SK-N-SH treated with all-trans-retinoic acid at 6 μM for 48 hours (cell line): ENCODE measurements around the gene RREB1.

ENCODE experiments used
- ATAC-seq: fragments of 200-7000 bp; cut with Tn5 transposase; 3 replicates; pipeline ENCODE4 v1.9.1; 2020; ENCODE audit warnings: mild to moderate bottlenecking, moderate library complexity
- ARNTL ChIP-seq: fragments of 450-650 bp; formaldehyde crosslinking; IDR thresholded peaks from 2 replicates; pipeline ENCODE4 v1.5.0; 2020; ENCODE audit warnings: low read depth, mild to moderate bottlenecking, moderate library complexity, borderline replicate concordance
- BACH2 ChIP-seq: fragments of 250-450 bp; sonication (Bioruptor Pico); IDR thresholded peaks from 2 replicates; pipeline ENCODE4 v1.9.0; 2021; ENCODE audit warnings: mild to moderate bottlenecking, borderline replicate concordance
- CSDC2 ChIP-seq: fragments of 250-450 bp; sonication (Bioruptor Pico); IDR thresholded peaks from 2 replicates; pipeline ENCODE4 v1.5.0; 2020; ENCODE audit warnings: mild to moderate bottlenecking, moderate library complexity
- CSRNP3 ChIP-seq: fragments of 250-450 bp; sonication (Bioruptor Pico); IDR thresholded peaks from 2 replicates; pipeline ENCODE4 v1.5.1; 2021; ENCODE audit warnings: mild to moderate bottlenecking, moderate library complexity
- ESRRG ChIP-seq: fragments of 250-450 bp; sonication (Bioruptor Pico); IDR thresholded peaks from 2 replicates; pipeline ENCODE4 v1.6.1; 2021; ENCODE audit warnings: mild to moderate bottlenecking
- GLIS3 ChIP-seq: fragments of 250-450 bp; sonication (Bioruptor Pico); IDR thresholded peaks from 2 replicates; pipeline ENCODE4 v1.5.0; 2020; ENCODE audit warnings: mild to moderate bottlenecking, moderate library complexity
- ISL1 ChIP-seq: fragments of 250-450 bp; sonication (Bioruptor Pico); IDR thresholded peaks from 2 replicates; pipeline ENCODE4 v2.1.2; 2022; ENCODE audit warnings: mild to moderate bottlenecking, moderate library complexity
- PPARA ChIP-seq: fragments of 250-450 bp; sonication (Bioruptor Pico); IDR thresholded peaks from 2 replicates; pipeline ENCODE4 v1.5.0; 2020; ENCODE audit warnings: mild to moderate bottlenecking, borderline replicate concordance
- RARB ChIP-seq: fragments of 250-450 bp; sonication (Bioruptor Pico); IDR thresholded peaks from 2 replicates; pipeline ENCODE4 v1.8.0; 2021; ENCODE audit warnings: mild to moderate bottlenecking, moderate library complexity
- TCF4 ChIP-seq: fragments of 250-450 bp; sonication (Bioruptor Pico); IDR thresholded peaks from 2 replicates; pipeline ENCODE4 v1.8.0; 2021; ENCODE audit warnings: mild to moderate bottlenecking, moderate library complexity, borderline replicate concordance
- TOX ChIP-seq: fragments of 250-450 bp; sonication (Bioruptor Pico); IDR thresholded peaks from 2 replicates; pipeline ENCODE4 v1.8.0; 2021; ENCODE audit warnings: mild to moderate bottlenecking, moderate library complexity, borderline replicate concordance
- ZC3H10 ChIP-seq: fragments of 250-450 bp; sonication (Bioruptor Pico); IDR thresholded peaks from 2 replicates; pipeline ENCODE4 v1.5.1; 2021; ENCODE audit warnings: mild to moderate bottlenecking, moderate library complexity
- ZFP3 ChIP-seq: fragments of 250-450 bp; sonication (Bioruptor Pico); IDR thresholded peaks from 2 replicates; pipeline ENCODE4 v1.5.0; 2020; ENCODE audit warnings: mild to moderate bottlenecking, moderate library complexity
- ZFP30 ChIP-seq: fragments of 450-650 bp; formaldehyde crosslinking; IDR thresholded peaks from 2 replicates; pipeline ENCODE4 v1.5.0; 2022; ENCODE audit warnings: mild to moderate bottlenecking, moderate library complexity
- ZNF565 ChIP-seq: fragments of 450-650 bp; formaldehyde crosslinking; conservative IDR thresholded peaks from 2 replicates; pipeline ENCODE4 v1.5.0; 2020; ENCODE audit warnings: low read depth, mild to moderate bottlenecking, moderate library complexity
- ZNF70 ChIP-seq: fragments of 450-650 bp; formaldehyde crosslinking; IDR thresholded peaks from 2 replicates; pipeline ENCODE4 v1.5.0; 2020; ENCODE audit warnings: mild to moderate bottlenecking, moderate library complexity
- ZNF8 ChIP-seq: fragments of 450-650 bp; formaldehyde crosslinking; IDR thresholded peaks from 2 replicates; pipeline ENCODE4 v1.5.0; 2020; ENCODE audit warnings: mild to moderate bottlenecking, moderate library complexity
- TF ChIP-seq, protein P1 (sequence below): fragments of 250-450 bp; sonication (Bioruptor Pico); IDR thresholded peaks from 2 replicates; pipeline ENCODE4 v1.8.0; 2020; ENCODE audit warnings: mild to moderate bottlenecking, moderate library complexity, borderline replicate concordance
- TF ChIP-seq, protein P2 (sequence below): fragments of 250-450 bp; sonication (Bioruptor Pico); IDR thresholded peaks from 2 replicates; pipeline ENCODE4 v1.5.0; 2020; ENCODE audit warnings: mild to moderate bottlenecking, moderate library complexity
- TF ChIP-seq, protein P3 (sequence below): fragments of 250-450 bp; sonication (Bioruptor Pico); IDR thresholded peaks from 2 replicates; pipeline ENCODE4 v1.5.1; 2020; ENCODE audit warnings: low read depth, mild to moderate bottlenecking, moderate library complexity

RREB1 gene

DNA sequence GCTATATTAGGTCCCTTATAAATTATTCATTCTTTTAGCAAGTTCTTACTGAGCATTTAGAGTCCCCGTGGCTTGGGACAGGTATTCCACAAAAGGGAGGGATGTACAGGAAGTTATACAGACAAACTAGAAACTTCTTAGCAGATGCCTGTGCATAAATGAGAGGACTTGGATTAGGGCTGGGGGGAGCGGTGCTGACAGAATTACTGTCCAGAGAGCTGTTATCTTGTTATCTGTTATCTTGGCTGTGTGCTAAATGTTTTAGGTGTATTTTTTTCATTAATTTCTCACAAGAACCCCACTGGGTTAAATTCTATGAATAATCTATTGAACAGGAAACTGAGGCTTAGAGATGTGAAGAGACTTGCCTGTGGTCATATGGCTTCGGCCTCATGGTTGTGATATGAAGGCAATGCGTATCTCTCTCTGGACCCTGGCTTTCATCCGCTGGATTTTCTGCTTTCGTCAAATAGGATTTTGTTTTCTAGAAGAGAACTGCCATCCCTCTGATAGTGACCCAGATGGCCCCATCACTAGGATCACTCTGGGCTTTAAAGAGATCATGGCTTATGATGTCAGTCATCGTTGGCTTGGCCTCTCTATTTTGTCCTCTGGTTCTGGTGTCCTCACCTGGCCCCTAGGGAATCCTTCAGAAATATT lies 32.3 kb upstream of the RREB1 start:
- ATAC-seq, result no peak
- TF ChIP-seq, protein P1, sequence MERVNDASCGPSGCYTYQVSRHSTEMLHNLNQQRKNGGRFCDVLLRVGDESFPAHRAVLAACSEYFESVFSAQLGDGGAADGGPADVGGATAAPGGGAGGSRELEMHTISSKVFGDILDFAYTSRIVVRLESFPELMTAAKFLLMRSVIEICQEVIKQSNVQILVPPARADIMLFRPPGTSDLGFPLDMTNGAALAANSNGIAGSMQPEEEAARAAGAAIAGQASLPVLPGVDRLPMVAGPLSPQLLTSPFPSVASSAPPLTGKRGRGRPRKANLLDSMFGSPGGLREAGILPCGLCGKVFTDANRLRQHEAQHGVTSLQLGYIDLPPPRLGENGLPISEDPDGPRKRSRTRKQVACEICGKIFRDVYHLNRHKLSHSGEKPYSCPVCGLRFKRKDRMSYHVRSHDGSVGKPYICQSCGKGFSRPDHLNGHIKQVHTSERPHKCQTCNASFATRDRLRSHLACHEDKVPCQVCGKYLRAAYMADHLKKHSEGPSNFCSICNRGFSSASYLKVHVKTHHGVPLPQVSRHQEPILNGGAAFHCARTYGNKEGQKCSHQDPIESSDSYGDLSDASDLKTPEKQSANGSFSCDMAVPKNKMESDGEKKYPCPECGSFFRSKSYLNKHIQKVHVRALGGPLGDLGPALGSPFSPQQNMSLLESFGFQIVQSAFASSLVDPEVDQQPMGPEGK, result no peak
- no peak for TF ChIP-seq ZFP3 (CRISPR knock-in tag)

- no peak for ATAC-seq
- TF ChIP-seq TOX (CRISPR knock-in tag), result no peak
- no peak for TF ChIP-seq BACH2 (CRISPR knock-in tag)
- no peak for TF ChIP-seq ZNF70 (CRISPR knock-in tag)
These were observed 29.9 kb upstream of the RREB1 start for GRCh38 chr6:7077856-7078255.

DNA sequence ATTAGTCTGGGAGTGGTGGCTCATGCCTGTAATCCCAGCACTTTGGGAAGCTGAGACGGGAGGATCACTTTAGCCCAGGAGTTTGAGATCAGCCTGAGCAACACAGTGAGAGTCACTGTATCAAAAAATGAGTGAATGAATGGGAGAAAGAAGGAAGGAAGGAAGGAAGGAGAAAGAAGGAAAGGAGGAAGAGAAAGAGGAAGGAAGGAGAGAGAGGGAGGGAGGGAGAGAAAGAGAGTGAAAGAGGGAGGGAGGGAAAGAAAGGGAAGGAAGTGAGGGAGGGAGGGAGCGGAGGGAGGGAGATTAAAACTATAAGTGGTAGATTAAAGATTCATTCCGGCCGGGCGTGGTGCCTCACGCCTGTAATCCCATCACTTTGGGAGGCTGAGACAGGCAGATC lies 28.9 kb upstream of the RREB1 start:
- TF ChIP-seq CSDC2 (CRISPR knock-in tag), result no peak
- ATAC-seq, result no peak

- TF ChIP-seq ESRRG (CRISPR knock-in tag) (no peak), ZFP30 (CRISPR knock-in tag) (no peak), TOX (CRISPR knock-in tag) (no peak), ZFP3 (CRISPR knock-in tag) (no peak), BACH2 (CRISPR knock-in tag) (no peak), ISL1 (CRISPR knock-in tag) (no peak)
- TF ChIP-seq, all 23 proteins: peak for 0
- no peak for ATAC-seq
These were observed 27.4 kb upstream of the RREB1 start for GRCh38 chr6:7080311-7080710.

- ATAC-seq, result peak; percentile 61
These were observed 21.9 kb upstream of the RREB1 start for GRCh38 chr6:7085911-7086310.

More at GRCh38 chr6:7085911-7086310, 21.9 kb upstream of the RREB1 start:
- TF ChIP-seq, protein P1, result no peak
- no peak for TF ChIP-seq ESRRG (CRISPR knock-in tag)
- TF ChIP-seq, protein P2, sequence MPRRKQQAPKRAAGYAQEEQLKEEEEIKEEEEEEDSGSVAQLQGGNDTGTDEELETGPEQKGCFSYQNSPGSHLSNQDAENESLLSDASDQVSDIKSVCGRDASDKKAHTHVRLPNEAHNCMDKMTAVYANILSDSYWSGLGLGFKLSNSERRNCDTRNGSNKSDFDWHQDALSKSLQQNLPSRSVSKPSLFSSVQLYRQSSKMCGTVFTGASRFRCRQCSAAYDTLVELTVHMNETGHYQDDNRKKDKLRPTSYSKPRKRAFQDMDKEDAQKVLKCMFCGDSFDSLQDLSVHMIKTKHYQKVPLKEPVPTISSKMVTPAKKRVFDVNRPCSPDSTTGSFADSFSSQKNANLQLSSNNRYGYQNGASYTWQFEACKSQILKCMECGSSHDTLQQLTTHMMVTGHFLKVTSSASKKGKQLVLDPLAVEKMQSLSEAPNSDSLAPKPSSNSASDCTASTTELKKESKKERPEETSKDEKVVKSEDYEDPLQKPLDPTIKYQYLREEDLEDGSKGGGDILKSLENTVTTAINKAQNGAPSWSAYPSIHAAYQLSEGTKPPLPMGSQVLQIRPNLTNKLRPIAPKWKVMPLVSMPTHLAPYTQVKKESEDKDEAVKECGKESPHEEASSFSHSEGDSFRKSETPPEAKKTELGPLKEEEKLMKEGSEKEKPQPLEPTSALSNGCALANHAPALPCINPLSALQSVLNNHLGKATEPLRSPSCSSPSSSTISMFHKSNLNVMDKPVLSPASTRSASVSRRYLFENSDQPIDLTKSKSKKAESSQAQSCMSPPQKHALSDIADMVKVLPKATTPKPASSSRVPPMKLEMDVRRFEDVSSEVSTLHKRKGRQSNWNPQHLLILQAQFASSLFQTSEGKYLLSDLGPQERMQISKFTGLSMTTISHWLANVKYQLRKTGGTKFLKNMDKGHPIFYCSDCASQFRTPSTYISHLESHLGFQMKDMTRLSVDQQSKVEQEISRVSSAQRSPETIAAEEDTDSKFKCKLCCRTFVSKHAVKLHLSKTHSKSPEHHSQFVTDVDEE (CRISPR knock-in tag), result no peak
- no peak for TF ChIP-seq PPARA (CRISPR knock-in tag)
- no peak for TF ChIP-seq RARB (CRISPR knock-in tag)
- TF ChIP-seq ARNTL, result no peak
- TF ChIP-seq ZC3H10 (CRISPR knock-in tag), result no peak
- TF ChIP-seq, protein P3, sequence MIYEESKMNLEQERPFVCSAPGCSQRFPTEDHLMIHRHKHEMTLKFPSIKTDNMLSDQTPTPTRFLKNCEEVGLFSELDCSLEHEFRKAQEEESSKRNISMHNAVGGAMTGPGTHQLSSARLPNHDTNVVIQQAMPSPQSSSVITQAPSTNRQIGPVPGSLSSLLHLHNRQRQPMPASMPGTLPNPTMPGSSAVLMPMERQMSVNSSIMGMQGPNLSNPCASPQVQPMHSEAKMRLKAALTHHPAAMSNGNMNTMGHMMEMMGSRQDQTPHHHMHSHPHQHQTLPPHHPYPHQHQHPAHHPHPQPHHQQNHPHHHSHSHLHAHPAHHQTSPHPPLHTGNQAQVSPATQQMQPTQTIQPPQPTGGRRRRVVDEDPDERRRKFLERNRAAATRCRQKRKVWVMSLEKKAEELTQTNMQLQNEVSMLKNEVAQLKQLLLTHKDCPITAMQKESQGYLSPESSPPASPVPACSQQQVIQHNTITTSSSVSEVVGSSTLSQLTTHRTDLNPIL (CRISPR knock-in tag), result no peak
- TF ChIP-seq ZFP3 (CRISPR knock-in tag), result no peak
- TF ChIP-seq TOX (CRISPR knock-in tag), result no peak
- no peak for TF ChIP-seq ISL1 (CRISPR knock-in tag)
- no peak for TF ChIP-seq TCF4 (CRISPR knock-in tag)
- no peak for TF ChIP-seq ZFP30 (CRISPR knock-in tag)
- TF ChIP-seq ZNF8, result no peak
- TF ChIP-seq ZNF565, result no peak
- no peak for TF ChIP-seq CSRNP3 (CRISPR knock-in tag)
- no peak for TF ChIP-seq GLIS3 (CRISPR knock-in tag)
